ENCODE results near the gene PLSCR3. TPM values are rescaled to one million over a fixed set of nuclear protein-coding genes. Genes with fewer than 3 reads are reported as not detected.

The PLSCR3 gene
- total RNA-seq, 1 experiment from 2014 or later = 42.7 TPM

DNA sequence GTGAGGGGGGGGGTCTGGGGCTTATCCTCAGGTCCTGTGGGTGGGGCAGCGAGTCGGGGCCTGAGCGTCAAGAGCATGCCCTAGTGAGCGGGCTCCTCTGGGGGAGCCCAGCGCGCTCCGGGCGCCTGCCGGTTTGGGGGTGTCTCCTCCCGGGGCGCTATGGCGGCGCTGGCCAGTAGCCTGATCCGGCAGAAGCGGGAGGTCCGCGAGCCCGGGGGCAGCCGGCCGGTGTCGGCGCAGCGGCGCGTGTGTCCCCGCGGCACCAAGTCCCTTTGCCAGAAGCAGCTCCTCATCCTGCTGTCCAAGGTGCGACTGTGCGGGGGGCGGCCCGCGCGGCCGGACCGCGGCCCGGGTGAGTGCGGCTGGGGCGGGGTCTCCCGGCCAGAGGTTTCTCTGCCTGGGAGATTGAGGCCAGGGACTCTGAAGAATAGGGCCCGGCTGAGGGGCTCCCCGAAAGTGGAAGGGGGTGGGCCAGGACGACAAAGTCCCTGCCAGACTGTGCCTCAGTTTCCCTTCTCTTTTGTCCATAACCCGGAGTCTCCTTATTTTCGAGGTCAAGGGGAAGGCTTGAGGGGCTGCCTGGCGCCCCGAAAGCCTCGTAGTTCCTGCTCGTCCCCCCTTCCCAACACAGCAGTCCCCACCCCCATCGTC, 45.3 kb upstream of the PLSCR3 start, which contains the start of gene FGF11 (continued):
- no peak for TF ChIP-seq ZNF263 (CRISPR knock-in tag; IDR thresholded peaks at IDR 0.05; ENCODE audit: low read depth)

DNA sequence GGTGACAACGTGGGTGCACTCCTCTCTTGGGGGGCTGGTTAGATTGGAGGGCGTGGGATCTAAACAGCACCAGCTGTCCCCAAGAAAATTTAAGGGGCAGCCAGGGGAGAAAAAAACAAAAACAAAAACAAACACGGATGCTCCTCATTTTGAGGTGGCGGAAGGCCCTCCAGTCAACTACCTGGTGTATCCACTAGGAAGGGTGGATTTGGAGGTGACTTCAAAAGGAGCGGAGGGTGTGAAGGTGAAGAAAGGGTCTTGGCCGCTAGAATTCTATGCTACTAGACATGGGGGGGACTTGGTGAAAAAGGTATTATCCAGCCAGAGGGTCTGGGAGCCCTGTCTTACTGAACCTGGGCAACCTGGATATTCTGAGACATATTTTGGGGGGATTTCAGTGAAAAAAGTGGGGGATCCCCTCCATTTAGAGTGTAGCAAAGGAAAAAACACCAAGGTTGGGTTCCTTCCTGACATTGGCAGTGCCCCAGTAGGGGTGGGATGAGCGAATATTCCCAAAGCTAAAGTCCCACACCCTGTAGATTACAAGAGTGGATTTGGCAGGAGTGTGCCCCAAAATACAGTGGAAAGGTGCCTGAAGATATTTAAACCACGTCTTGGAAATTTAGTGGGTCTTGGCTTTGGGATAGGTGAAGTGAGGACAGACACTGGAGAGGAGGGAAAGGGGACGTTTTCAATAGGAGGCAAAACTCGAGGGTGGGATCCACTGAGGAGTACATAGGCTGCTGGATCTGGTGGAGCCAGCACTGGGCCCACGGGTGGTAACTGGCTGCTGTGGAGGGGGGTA, 44.5 kb upstream of the PLSCR3 start:
- H3K27ac Mint-ChIP-seq = peak overlapping the region; percentile 26; the same call in 1 of the 2 replicates
- ChIA-PET CTCF (interaction anchor here (0.9 to 4.7 kb wide), 13 partner anchors 8 to 122 kb away, joined by 3 to 69 read pairs (median 12); partner anchors contain the start of genes ACAP1, KCTD11, NEURL4 and PLSCR3), POLR2A (interaction anchor here (0.9 to 4.0 kb wide), 6 partner anchors 22 to 122 kb away, joined by 3 to 38 read pairs (median 3); partner anchors contain the start of genes POLR2A, SLC35G6, TMEM256 and ZBTB4)
- peaks cover 31% of the 10 kb centered on the region for H3K4me1 Mint-ChIP-seq
- H3K9me3 Mint-ChIP-seq = no peaks in the 10 kb centered on the region
- no peaks in the 10 kb centered on the region; the same call in 1 of the 2 replicates for H3K36me3 Mint-ChIP-seq
- no peak for DNase-seq (ENCODE audit: low spot score)
- H3K27me3 Mint-ChIP-seq (ENCODE audit: low read depth) = peaks cover 30% of the 10 kb centered on the region
- TF ChIP-seq GTF2I (CRISPR knock-in tag; conservative IDR thresholded peaks at IDR 0.05) (no peak), GRHL2 (CRISPR knock-in tag; IDR thresholded peaks at IDR 0.05; ENCODE audit: insufficient replicate concordance, severe bottlenecking) (no peak), KAT7 (CRISPR knock-in tag; IDR thresholded peaks at IDR 0.05; ENCODE audit: borderline replicate concordance) (no peak), ZNF423 (CRISPR knock-in tag; IDR thresholded peaks at IDR 0.05) (no peak), JUN (CRISPR knock-in tag; IDR thresholded peaks at IDR 0.05) (no peak), ZNF416 (CRISPR knock-in tag; IDR thresholded peaks at IDR 0.05) (no peak), EMX1 (CRISPR knock-in tag; IDR thresholded peaks at IDR 0.05) (no peak), MYBL2 (CRISPR knock-in tag; IDR thresholded peaks at IDR 0.05) (no peak)
- no peak for ATAC-seq
- H3K4me3 Mint-ChIP-seq = peak overlapping the region; percentile 90

DNA sequence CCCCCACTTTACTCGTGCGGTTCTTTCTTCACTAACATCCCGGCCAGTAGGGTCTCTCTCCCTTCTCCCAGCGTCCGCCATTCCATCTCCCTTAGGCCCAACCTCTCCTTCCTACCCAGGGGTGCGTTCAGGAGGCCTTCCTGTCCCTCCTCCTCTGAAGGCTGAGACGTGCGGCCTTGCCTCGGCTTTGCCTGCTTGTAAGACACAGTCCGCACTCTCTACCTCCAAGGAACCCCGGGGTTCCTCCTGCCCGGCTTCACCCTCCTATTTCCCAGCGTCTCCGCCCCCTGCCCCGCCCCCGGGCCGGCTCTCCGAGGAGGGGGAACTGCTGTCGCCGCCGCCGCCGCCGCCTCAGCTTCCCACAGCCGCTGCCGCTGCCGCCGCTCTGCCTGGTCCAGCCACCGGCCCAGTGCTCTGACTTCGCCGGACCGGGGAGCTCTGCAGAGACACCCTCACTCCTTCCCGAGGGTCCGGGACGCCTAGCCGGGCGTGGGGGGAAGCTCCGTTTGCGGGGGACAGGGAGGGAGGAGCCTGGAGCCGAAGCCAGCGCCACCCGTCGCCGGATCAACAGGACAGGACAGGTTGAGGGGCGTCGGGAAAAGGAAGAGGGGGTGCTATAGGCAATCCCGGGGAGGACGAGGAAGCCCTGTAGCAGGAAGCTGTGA, 43.8 kb upstream of the PLSCR3 start:
- CTCF ChIA-PET = interaction anchor here (0.6 to 4.7 kb wide), 15 partner anchors 8 to 152 kb away, joined by 3 to 69 read pairs (median 10); partner anchors contain the start of genes ACAP1, KCTD11, NEURL4 and PLSCR3
- H3K27ac Mint-ChIP-seq = peak overlapping the region; percentile 95
- ATAC-seq (peak; percentile 1), DNase-seq (ENCODE audit: low spot score) (peak; percentile 89)
- POLR2A ChIA-PET = interaction anchor here (0.9 to 4.0 kb wide), 6 partner anchors 34 to 123 kb away, joined by 3 to 38 read pairs (median 3); partner anchors contain the start of genes POLR2A, SLC35G6, TMEM256 and ZBTB4
- peaks cover 22% of the 10 kb centered on the region for H3K27me3 Mint-ChIP-seq (ENCODE audit: low read depth)
- no peaks in the 10 kb centered on the region for H3K9me3 Mint-ChIP-seq
- H3K4me3 Mint-ChIP-seq = peak overlapping the region; percentile 90
- peaks cover 30% of the 10 kb centered on the region for H3K4me1 Mint-ChIP-seq
- no peaks in the 10 kb centered on the region for H3K36me3 Mint-ChIP-seq
- TF ChIP-seq OVOL2 (CRISPR knock-in tag; IDR thresholded peaks at IDR 0.05; ENCODE audit: borderline replicate concordance) (no peak), ZNF416 (CRISPR knock-in tag; IDR thresholded peaks at IDR 0.05) (no peak), GTF2I (CRISPR knock-in tag; conservative IDR thresholded peaks at IDR 0.05) (no peak), SMAD4 (CRISPR knock-in tag; IDR thresholded peaks at IDR 0.05) (no peak), NR3C1 (CRISPR knock-in tag; conservative IDR thresholded peaks at IDR 0.05; ENCODE audit: low read depth) (no peak), ATF1 (CRISPR knock-in tag; IDR thresholded peaks at IDR 0.05) (0 out of 2 replicates have a peak, but pooled peaks have one; percentile 38), FOXP1 (CRISPR knock-in tag; IDR thresholded peaks at IDR 0.05; ENCODE audit: borderline replicate concordance) (peak; percentile 65; the same call in 1 of the 2 replicates), MXD4 (CRISPR knock-in tag; IDR thresholded peaks at IDR 0.05; ENCODE audit: borderline replicate concordance) (no peak), ZBTB21 (CRISPR knock-in tag; IDR thresholded peaks at IDR 0.05; ENCODE audit: borderline replicate concordance) (no peak)
- TF ChIP-seq, protein P1, sequence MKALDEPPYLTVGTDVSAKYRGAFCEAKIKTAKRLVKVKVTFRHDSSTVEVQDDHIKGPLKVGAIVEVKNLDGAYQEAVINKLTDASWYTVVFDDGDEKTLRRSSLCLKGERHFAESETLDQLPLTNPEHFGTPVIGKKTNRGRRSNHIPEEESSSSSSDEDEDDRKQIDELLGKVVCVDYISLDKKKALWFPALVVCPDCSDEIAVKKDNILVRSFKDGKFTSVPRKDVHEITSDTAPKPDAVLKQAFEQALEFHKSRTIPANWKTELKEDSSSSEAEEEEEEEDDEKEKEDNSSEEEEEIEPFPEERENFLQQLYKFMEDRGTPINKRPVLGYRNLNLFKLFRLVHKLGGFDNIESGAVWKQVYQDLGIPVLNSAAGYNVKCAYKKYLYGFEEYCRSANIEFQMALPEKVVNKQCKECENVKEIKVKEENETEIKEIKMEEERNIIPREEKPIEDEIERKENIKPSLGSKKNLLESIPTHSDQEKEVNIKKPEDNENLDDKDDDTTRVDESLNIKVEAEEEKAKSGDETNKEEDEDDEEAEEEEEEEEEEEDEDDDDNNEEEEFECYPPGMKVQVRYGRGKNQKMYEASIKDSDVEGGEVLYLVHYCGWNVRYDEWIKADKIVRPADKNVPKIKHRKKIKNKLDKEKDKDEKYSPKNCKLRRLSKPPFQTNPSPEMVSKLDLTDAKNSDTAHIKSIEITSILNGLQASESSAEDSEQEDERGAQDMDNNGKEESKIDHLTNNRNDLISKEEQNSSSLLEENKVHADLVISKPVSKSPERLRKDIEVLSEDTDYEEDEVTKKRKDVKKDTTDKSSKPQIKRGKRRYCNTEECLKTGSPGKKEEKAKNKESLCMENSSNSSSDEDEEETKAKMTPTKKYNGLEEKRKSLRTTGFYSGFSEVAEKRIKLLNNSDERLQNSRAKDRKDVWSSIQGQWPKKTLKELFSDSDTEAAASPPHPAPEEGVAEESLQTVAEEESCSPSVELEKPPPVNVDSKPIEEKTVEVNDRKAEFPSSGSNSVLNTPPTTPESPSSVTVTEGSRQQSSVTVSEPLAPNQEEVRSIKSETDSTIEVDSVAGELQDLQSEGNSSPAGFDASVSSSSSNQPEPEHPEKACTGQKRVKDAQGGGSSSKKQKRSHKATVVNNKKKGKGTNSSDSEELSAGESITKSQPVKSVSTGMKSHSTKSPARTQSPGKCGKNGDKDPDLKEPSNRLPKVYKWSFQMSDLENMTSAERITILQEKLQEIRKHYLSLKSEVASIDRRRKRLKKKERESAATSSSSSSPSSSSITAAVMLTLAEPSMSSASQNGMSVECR (CRISPR knock-in tag; IDR thresholded peaks at IDR 0.05; ENCODE audit: borderline replicate concordance) = 0 out of 2 replicates have a peak, but pooled peaks have one; percentile 21
- TF ChIP-seq, protein P2, sequence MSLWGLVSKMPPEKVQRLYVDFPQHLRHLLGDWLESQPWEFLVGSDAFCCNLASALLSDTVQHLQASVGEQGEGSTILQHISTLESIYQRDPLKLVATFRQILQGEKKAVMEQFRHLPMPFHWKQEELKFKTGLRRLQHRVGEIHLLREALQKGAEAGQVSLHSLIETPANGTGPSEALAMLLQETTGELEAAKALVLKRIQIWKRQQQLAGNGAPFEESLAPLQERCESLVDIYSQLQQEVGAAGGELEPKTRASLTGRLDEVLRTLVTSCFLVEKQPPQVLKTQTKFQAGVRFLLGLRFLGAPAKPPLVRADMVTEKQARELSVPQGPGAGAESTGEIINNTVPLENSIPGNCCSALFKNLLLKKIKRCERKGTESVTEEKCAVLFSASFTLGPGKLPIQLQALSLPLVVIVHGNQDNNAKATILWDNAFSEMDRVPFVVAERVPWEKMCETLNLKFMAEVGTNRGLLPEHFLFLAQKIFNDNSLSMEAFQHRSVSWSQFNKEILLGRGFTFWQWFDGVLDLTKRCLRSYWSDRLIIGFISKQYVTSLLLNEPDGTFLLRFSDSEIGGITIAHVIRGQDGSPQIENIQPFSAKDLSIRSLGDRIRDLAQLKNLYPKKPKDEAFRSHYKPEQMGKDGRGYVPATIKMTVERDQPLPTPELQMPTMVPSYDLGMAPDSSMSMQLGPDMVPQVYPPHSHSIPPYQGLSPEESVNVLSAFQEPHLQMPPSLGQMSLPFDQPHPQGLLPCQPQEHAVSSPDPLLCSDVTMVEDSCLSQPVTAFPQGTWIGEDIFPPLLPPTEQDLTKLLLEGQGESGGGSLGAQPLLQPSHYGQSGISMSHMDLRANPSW (CRISPR knock-in tag; conservative IDR thresholded peaks at IDR 0.05; ENCODE audit: low read depth) = no peak
- TF ChIP-seq, protein P3, sequence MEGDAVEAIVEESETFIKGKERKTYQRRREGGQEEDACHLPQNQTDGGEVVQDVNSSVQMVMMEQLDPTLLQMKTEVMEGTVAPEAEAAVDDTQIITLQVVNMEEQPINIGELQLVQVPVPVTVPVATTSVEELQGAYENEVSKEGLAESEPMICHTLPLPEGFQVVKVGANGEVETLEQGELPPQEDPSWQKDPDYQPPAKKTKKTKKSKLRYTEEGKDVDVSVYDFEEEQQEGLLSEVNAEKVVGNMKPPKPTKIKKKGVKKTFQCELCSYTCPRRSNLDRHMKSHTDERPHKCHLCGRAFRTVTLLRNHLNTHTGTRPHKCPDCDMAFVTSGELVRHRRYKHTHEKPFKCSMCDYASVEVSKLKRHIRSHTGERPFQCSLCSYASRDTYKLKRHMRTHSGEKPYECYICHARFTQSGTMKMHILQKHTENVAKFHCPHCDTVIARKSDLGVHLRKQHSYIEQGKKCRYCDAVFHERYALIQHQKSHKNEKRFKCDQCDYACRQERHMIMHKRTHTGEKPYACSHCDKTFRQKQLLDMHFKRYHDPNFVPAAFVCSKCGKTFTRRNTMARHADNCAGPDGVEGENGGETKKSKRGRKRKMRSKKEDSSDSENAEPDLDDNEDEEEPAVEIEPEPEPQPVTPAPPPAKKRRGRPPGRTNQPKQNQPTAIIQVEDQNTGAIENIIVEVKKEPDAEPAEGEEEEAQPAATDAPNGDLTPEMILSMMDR (IDR thresholded peaks at IDR 0.05) = no peak
- TF ChIP-seq, protein P4, sequence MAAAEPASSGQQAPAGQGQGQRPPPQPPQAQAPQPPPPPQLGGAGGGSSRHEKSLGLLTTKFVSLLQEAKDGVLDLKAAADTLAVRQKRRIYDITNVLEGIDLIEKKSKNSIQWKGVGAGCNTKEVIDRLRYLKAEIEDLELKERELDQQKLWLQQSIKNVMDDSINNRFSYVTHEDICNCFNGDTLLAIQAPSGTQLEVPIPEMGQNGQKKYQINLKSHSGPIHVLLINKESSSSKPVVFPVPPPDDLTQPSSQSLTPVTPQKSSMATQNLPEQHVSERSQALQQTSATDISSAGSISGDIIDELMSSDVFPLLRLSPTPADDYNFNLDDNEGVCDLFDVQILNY (CRISPR knock-in tag; IDR thresholded peaks at IDR 0.05) = peak; percentile 81

Data from WTC11 (cell line).